ENCODE data around the gene CWC15.
"Not testable (repeated sequence)": the region's sequence is repeated elsewhere in the genome, so short reads cannot be mapped to it uniquely, and the experiment has no call there.

CWC15 gene

GRCh38 chr11:94973099-94973968, at the start of gene CWC15, which contains the start of gene KDM4D:
Gene CWC15 (minus strand): TSS chr11:94973556. CDS start chr11:94972185, 1,371 bp downstream.
Gene KDM4D (plus strand): TSS chr11:94973709. CDS start chr11:94997373, 23,664 bp downstream.
- peak; percentile 98 for DNase-seq

GRCh38 chr11:95021468-95021867, 48.1 kb upstream of the CWC15 start:
- not testable (repeated sequence) for DNase-seq

- no peak for DNase-seq
Measured at GRCh38 chr11:95016139-95016538, 42.8 kb upstream of the CWC15 start.

- DNase-seq, result no peak
Measured at GRCh38 chr11:95014184-95014821, 40.9 kb upstream of the CWC15 start.

GRCh38 chr11:95011376-95011775, 38.0 kb upstream of the CWC15 start:
- no peak for DNase-seq

- DNase-seq, result no peak
Measured at GRCh38 chr11:95005642-95006041, 32.3 kb upstream of the CWC15 start.

- no peak for DNase-seq
Measured at GRCh38 chr11:95003716-95004115, 30.4 kb upstream of the CWC15 start.

GRCh38 chr11:94998285-94998684, 24.9 kb upstream of the CWC15 start:
- no peak for DNase-seq

- DNase-seq, result no peak
Measured at GRCh38 chr11:94997437-94997836, 24.1 kb upstream of the CWC15 start.

GRCh38 chr11:94993400-94993943, 20.1 kb upstream of the CWC15 start:
- DNase-seq, result no peak

GRCh38 chr11:94988748-94989147, 15.4 kb upstream of the CWC15 start:
- no peak for DNase-seq

- no peak for DNase-seq
Measured at GRCh38 chr11:94987378-94987777, 14.0 kb upstream of the CWC15 start.

GRCh38 chr11:94975599-94975998, 2.2 kb upstream of the CWC15 start:
- no peak for DNase-seq

GRCh38 chr11:94974178-94974577, 822 bp upstream of the CWC15 start:
- DNase-seq, result no peak

- DNase-seq, result no peak
Measured at GRCh38 chr11:94972700-94973098, 657 bp downstream of the CWC15 start.

GRCh38 chr11:94968334-94968958, 4.9 kb downstream of the CWC15 start:
- no peak for DNase-seq

- no peak for DNase-seq
Measured at GRCh38 chr11:94964934-94965333, 8.4 kb downstream of the CWC15 start.

- no peak for DNase-seq
Measured at GRCh38 chr11:94961255-94961654, 12.1 kb downstream of the CWC15 start.

GRCh38 chr11:94960488-94960887, 12.9 kb downstream of the CWC15 start:
- DNase-seq, result no peak

GRCh38 chr11:94959179-94959578, 14.2 kb downstream of the CWC15 start:
- DNase-seq, result no peak

GRCh38 chr11:94958121-94958696, 15.1 kb downstream of the CWC15 start:
- peak; percentile 58 for DNase-seq

GRCh38 chr11:94956963-94957362, 16.4 kb downstream of the CWC15 start:
- DNase-seq, result no peak

- no peak for DNase-seq
Measured at GRCh38 chr11:94954753-94955152, 18.6 kb downstream of the CWC15 start.

Measured in right hindlimb (tissue), 1 donor.